ENCODE measurements around the gene ATXN1.

The ATXN1 gene

DNA sequence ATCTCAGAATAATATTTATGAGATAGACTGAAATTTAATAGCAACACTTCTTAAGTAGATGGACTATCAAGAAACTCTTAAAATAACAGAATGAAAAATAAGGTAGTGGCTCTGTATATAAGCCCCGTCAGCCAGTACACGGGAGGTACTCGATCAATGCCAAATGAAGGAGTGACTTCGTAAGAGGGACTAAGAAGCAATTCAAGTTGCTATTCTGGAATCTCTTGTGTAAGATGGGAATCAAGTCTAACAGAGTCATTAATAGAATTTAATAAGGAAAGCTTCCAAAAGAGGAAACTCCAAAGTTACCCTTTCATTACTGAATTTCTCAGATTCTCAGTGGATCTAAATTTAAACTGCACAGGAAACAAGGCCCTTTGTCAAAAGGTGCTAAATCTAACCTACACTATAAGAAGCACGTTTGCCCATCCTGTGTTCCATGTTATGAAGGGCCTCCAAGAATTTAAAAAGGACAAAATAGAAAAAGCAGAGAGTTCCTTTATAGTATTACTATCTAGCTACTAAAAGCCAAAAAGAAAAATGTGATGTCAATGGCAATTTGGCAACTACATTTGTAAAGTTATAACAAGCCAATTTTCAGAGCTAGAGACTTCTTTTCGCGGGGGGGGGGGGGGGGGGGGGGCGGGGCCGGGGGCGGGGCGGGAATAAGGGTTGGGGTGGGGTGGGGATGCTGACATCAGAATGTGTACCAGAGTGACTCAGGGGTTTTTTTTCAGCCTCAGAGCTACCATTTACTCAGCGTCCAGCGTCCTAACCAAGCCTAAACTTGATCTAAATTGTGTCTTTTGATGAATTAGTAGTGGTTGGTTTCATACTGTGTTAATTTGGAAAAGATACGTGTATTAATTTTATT is 322.3 kb downstream of the ATXN1 start:
- no peak for DNase-seq (ENCODE audit: low read depth in 2 of 2)

DNA sequence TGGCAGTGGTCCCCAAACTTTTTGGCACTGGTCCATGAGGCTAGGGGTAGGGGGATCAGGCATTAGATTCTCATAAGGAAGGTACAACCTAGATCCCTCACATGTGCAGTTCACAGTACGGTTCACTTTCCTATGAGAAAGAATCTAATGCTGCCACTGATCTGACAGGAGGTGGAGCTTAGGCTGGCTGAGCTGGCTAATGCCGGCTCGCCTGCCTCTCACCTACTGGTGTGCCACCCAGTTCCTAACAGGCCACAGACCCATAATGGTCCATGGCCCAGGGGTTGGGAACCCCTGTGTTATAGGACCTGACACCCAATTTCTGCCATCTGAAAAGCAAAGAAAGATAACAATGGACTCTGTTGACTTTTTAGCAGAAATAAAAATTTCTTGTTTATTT is 323.3 kb downstream of the ATXN1 start:
- DNase-seq (ENCODE audit: low read depth in 2 of 2): no peak

DNA sequence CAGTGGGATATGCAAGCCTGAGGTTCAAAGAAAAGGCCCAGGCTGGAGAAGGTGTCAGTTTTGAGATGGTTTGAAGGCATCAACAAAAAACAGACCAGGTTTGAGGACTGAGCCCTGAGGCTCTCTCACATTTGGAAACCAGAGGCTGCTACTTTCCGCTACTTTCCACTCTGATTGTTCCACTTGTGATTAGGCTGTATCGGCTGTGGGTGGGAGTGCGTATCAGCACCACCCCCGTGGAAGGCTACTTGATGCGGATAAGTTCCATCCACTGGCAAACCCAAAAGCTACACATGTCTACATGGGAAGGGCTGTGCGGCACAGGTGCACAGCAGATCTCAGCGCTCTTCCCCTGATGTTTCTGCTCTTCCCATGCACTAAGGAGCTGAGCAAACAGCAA is 324.2 kb downstream of the ATXN1 start:
- no peak for DNase-seq (ENCODE audit: low read depth in 2 of 2)

DNA sequence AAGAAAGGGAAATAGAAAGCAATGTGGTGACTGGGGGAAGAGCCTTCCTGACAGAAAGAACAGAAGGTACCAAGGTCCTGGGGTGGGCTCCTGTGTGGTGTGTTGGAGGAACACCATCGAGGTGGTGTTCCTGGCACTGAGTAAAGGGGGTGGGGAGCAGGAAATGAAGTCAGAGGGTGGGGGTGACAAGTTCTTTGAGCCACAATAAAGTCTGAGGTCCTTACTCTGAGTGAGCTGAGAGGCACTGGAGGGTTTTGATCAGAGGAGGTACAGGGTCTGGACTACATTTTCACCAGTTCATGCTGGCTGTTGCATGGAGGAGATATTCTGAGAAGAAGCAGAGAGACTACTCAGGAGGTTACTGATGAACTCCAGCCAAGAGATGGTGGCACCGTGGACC is 324.7 kb downstream of the ATXN1 start:
- DNase-seq (ENCODE audit: low read depth in 2 of 2): no peak

DNA sequence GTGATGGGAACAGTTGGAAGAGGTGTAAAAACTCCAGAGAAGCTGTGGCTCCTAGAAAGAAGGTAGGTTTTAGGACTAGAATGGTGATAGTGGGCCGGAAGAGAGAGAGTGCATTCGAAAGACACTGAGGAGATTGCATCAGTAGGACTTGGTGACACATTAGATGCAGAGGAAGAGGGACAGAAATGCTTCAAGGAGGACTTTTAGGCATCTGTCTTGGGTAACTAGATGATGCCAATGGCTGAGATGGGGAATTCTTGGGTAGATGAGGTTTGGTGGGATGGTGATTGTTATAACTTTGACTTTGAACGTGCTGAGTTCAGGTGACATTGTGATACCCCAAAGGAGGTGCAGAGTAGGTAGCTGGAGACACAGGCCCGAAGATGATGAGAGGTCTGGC is 326.4 kb downstream of the ATXN1 start:
- no peak for DNase-seq (ENCODE audit: low read depth in 2 of 2)

DNA sequence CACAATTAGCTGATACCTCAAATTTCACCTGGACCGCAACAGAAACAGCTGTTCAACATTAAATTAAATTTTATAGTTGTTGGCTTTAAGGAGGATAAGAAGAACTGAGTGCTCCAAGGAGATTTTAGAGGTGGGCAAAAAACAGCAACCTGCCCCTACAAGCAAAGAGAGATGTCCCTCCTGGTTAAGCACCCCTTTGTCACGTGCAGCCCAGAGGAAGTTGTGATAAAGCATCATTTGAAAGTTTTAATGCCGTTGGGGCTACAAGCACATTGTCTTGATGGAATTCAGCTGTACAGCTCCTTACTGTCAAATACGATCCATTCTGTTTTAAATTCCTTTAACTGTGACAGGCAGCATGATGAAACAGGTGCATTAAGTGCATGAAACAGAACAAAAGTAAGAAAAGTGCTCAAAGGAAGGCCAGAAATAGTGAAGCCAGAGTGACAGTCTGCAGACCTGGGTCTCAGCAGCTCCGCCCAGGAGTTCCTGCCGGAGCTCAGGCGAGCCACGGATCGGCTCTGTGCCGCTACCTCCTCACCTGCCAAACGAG is 327.8 kb downstream of the ATXN1 start:
- DNase-seq (ENCODE audit: low read depth in 2 of 2): no peak

DNA sequence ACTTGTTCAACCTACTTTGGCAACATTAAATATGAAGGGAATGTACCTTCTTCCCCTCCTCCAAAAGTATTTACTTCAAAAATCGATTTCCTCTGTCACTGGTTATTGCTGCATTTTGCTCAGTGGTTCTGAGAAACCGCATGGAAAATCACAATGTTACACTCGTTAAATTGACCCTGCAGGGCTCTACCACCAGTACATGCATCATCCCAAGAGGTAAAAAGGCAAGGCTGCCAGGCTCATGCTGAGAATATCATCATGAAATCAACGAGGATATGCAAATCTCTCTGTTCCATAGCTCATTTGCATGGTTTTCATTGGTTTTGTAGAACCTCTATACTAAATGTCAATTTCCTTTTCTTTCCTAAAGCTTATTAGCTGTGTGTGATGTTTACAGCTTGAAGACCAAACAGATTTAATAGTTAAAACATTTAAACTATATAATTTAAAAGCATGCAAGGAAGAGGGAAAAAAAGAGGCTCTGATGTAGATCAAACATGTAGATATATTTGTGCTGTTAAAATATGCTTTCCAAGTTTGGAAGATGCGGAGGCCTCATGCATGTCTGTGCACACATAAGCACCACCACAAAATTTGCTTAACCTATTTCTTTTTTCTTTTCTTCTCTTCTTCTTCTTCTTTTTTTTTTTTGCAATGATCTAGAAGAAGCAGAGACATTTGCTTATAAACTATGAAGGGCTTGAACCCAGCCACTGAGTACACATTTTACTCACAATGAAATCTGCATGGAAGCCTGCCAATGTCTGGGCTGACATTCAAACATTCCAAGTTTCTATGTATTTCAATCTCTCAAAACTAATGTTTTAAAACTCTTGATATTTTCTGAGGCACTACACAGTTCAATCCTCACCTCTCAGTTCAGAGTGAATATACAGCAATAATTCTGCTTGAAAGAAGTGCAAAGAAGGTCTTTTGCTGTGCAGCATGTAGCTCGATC is 328.9 kb downstream of the ATXN1 start:
- no peak for DNase-seq (ENCODE audit: low read depth in 2 of 2)

DNA sequence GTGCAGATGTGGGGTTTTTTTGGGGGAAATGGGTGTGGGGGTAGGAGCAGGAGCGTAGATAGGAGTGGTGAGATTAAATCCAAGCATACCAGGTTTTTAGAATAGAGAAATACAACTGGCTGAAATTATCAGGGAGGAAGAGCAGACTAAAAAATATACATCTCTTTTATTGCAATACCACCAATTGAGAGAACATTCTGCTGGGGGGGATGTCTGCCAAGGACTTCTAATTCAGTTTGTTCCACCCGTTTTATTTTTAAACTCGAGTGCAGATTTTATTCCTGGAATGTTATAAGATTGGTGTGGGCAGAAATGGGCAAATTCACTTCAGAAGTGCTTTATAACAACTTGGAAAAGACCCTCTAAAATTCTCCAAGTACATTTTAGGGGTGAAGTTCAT is 330.2 kb downstream of the ATXN1 start:
- DNase-seq (ENCODE audit: low read depth in 2 of 2): no peak

DNA sequence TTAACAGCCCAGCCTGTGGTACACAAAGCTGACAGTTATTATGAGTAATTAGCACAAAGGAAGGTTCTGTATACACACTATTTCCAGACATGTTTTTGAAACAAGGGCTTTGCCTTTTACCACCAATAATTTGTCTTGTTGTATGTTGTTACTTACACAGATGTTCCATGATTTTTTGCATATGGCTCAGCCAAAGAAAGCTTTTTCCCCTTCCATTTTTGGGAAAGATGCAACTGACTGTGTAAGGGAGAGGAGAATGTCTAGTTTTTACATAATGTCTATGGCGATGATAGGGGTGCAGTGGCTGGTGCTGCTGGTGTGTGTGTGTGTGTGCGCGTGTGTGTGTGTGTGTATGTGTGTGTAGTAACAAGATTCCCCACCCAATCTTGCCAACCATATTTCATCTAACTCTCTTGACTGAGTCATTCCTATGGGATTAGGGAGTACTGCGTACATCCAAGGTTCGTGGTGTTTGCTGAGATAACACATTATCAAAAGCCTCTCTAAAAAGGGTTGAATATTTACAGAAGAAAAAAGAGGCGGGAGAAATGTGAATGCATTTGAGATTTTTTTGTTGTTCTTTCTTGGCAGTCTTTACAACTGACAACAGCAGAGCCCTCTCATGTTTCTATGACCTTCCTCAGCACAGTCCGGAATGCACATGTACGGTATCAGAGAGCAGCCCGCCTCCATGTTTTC is 330.7 kb downstream of the ATXN1 start:
- no peak for DNase-seq (ENCODE audit: low read depth in 2 of 2)

DNA sequence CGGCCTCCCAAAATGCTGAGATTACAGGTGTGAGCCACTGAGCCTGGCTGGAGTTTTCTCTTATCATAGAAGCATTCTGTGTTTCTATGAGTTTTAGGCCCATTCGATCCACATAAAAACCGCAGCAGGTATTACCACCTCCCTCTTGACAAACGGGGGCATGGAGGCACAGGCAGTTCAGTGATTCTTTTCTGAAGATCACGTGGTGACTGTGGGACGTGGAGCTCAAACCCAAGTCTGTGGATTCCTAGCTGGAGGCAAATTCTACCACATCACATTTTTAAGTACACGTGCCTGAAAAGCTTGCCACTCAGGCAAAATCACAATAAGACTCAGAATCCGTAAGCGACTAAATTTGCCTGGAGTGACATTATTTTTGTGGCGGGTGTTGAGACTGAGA is 331.6 kb downstream of the ATXN1 start:
- DNase-seq (ENCODE audit: low read depth in 2 of 2): no peak

DNA sequence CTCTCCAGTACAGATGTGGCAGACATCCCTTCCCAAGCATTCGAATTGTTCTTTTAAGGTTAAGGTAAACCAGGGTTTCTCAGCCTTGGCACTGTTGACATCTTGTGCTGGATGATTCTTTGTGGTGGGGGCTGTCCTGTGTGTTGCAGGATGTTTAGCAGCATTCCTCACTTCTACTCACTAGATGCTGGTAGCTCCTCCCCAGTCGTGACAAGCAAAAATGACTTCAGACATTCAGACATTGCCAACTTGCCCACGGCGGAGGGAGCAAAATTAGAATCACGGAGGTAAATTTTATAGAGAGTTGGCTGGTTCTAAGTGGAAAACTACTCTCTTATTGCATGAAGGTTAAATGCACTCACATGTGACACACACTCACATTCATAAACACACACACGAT is 334.1 kb downstream of the ATXN1 start:
- no peak for DNase-seq (ENCODE audit: low read depth in 2 of 2)

DNA sequence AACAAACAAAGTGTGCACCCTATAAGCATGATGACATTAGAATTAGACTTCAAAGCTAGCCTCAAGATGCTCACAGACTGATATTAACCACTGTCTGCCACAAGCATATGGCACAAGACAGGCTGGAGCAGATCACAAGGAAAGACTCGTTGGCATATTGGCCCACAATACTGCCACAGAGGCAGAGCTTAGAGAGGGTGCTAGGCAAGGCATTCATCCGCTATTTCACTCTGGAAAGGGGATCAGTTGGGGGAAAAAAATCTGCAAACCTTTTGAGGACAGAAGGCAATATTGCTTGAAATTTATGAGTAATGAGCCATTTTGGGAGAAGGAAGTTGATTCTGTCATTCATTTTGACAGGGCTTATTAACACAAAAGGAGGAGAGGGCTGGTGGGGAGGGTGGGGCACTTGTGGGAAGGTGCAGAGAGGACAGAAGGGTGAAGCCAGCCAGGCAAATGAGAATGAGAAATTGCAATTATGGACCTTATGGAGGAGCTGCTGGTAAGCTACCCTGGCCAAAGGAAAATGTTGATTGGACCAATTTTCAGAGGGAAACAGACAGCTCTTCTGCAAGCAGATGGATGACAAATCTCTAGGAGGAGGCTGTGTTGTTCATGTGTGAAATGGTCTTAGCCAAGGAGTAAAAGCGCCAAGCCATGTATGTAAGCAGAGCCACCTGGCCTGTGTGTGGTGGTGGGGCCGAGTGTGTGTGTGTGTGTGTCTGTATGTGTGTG is 335.2 kb downstream of the ATXN1 start:
- no peak for DNase-seq (ENCODE audit: low read depth in 2 of 2)

DNA sequence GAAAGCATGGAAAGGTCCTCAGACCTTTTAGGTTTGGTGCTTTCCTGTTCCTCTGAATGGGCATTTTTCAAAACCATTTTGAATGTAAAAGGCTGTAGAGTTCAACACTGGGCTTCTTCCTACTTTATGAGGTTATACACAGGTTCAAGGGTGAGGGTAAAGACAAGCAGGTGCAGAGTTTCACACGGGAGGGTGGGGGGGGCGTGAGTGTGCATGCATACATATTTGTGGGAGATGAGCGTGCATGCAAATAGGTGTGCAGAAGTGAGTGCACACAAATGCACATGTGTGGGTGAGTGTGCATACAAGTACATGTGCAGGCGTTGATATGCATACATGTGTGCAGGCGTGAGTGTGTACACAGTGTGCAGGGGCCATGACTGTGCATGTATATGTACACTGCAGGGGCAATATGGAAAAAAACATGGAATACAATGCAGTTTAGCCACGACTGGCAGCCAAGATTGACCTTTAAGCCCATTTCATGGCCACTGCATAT is 339.7 kb downstream of the ATXN1 start:
- no peak for DNase-seq (ENCODE audit: low read depth in 2 of 2)

DNA sequence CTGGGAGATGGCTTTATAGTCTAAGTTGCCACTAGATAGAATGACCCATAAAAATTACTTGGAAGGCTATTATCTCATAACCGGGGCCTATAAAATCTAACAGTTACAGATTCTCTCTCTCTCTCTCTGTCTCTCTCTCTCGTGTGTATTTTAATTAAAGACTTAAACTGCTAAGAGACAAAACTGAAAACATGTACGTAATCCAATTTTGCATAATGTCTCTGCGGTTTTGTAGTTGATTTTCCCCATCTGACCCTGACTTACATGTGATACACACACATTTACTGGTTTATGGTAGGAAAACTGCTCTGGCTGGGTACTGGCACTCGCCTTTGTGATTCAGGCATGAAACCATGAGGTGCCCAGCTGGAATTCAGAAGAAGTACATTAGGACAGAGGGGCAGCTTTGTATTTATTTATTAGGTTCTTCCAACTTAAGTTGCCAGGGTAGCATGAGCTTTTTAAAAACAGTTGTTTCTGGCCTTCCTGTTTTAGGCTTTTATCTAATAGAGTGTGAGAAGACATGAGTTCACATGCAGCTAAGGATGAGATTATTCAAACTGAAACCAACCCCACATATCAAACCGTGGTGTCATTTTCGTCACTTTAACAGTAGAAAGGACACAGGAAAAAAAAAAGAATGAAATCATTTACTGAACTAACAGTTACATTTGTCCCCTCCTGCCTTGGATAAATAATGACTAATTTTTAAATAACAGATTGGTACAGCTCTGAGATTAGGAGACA is 340.4 kb downstream of the ATXN1 start:
- DNase-seq (ENCODE audit: low read depth in 2 of 2): no peak

DNA sequence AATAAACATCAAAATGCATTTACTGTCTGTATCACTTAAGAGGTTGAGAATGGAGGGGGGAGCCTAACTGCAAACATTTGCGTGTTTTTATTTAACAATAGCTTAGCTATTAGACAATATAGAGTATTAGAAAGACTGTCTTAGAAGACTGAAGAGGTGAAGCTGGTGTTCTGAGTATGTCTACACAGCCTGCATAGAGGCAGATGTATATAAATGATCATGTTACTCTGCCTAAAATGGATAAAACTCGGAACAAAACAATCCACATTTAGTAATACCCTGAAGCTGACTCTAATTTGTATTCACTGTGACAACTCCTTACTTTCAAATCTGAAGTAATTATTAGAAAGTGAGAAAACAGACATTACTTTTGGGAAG is 340.9 kb downstream of the ATXN1 start:
- DNase-seq (ENCODE audit: low read depth in 2 of 2): no peak

DNA sequence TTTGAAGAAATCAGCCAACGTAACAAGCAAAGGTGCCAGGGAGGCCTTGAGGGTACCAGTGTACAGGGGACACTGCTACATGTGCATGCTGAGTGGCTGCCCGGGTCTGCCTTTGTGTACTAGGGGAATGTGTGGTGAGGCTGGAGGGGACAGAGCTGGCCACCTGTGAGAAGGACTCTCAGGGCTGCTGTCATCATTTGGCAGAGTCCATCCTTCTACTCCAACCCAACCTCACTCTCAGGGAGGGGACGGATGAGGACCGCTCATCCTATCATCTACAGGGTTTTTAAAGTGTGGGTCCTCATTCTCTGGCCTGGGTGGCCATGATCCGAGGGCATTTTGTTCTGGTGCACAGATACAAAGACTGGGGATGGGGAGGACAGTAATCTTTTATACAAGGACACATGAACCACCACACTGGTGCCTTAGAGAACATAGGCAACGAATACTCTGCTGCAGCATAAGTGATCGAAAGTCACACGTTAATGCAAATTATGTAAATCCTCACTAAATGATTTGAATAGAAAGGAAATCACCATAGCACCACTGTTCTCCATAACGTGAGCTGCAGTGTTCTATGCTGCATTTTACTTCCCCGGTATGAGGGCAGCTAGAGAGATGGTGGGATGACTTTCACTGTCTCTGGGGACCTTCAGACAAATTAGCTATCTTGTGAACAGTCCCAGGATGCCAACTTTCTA is 341.5 kb downstream of the ATXN1 start:
- no peak for DNase-seq (ENCODE audit: low read depth in 2 of 2)

DNA sequence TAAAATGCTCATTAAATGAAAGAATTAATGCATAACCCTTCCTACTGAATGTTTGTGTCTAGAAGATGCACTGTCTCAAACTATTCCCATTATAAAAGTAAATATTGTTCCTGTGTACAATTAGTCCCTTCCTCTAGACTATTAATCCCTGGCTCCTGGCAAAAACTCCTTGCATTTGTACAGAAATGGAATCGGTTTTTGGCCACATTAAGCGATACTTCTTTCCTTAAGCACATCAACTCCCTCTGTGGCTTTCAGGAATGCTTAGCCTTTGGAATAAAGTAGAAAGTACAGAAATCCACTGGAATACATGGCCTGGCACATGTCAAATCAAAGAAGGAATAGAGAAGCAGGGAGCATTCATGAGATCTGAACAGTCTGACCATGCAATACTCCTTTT is 343.1 kb downstream of the ATXN1 start:
- no peak for DNase-seq (ENCODE audit: low read depth in 2 of 2)

DNA sequence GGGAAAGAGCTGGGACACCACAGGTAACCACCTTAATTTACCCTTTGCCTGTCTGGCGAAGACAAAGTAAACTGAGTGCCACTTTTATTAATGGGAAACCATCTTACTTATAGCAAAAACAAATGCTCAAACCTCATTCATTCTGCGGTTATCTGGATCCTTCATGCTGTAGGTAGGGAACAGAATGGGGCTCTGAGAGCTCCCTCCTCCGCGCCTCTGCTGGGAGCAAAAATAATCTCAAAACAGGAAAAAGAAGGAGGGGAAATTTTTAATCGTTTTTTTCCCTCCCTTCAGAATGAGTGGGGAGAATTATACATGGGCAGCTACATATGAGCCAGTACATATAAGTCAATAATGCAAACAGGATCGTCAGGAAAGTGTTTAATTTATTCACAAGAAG is 345.6 kb downstream of the ATXN1 start:
- DNase-seq (ENCODE audit: low read depth in 2 of 2): no peak

DNA sequence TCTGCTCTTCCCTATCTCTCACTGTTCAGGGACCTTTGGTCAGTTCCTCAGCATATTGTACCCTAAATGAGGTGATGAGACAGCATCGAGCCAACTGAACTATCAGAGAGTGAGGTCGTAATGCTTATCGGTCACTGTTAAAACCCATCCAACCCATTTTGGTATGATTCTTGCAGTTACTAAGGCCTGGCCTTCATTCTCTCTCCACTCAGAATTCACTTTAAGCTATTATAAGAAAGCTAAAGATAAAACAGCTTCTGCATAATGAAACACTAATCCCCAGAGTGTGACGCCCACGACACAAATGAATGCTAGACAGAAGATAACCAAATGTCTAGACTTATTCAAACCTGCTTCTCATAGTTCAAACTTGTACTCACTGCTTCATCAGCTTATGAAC is 347.1 kb downstream of the ATXN1 start:
- DNase-seq (ENCODE audit: low read depth in 2 of 2): no peak

DNA sequence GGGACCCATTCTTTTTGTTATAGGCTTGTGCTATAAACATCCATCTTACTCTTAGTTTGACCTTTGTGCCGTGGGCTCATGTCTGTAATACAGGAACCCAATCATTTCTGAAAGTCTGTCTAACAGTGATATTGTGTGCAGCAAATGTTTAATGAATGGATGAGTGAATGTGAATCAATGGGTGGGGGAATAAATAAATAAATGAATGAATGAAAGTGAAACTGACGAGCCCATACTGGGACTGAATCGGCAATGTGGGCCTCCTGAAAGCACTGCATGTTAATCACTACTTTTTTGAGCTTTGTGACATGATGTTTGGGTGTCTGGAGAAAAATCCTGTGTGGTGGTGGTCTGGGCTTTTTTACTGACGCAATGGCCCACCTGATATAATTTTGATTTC is 347.9 kb downstream of the ATXN1 start:
- no peak for DNase-seq (ENCODE audit: low read depth in 2 of 2)
